NCI-H1436 treated with DMSO at 0.1 percent for 48 hours (cell line): ENCODE data around the gene MAPKAPK5.
A peak's percentile ranks its signal among the peaks of the same experiment; 100 is the strongest.
"Not testable (repeated sequence)": the region's sequence is repeated elsewhere in the genome, so short reads cannot be mapped to it uniquely, and the experiment has no call there.

Experiments used
- DNase-seq: peaks from one replicate; lab custom pipeline; 2025; lab: John Stamatoyannopoulos, UW

MAPKAPK5 gene, protein sequence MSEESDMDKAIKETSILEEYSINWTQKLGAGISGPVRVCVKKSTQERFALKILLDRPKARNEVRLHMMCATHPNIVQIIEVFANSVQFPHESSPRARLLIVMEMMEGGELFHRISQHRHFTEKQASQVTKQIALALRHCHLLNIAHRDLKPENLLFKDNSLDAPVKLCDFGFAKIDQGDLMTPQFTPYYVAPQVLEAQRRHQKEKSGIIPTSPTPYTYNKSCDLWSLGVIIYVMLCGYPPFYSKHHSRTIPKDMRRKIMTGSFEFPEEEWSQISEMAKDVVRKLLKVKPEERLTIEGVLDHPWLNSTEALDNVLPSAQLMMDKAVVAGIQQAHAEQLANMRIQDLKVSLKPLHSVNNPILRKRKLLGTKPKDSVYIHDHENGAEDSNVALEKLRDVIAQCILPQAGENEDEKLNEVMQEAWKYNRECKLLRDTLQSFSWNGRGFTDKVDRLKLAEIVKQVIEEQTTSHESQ

DNA sequence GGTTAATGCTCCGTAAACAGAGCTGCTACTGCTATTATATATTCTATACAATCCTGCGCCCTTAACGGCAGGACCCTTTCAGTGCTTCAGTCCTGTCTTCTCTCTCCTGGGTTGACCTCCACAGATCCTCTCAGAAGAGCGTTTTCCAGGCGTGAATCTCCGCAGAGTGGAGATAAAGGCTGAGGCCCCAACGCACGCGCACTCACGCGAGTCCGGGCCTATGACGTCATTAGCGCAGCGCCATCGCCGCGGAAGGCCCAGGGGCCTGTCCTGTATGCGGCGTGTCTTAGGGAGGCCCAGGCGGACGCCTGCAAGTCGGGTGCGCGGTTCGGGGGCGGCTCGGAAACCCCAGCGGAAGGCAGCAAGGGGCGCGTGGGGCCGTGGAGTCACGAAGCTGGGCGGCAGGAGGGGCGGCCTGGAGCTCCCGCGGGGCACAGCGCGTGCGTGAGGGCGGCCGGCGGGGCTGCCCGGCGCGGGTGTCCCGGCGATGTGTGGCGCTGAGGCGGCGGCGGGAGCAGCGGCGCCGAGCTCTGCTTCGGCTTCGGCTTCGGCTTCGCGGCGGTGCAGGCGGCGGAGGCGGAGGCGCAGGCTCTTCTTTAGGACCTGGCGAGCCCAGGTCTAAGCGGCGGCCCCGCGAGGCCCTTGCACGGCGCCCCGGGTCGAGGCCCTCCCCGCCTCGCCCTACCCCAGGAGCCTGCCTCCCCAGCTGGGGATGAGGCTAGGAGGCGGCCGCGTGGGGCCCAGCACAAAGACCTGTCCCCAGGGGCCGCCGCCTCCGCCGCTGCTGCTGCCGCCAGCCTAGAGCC lies at the start of gene MAPKAPK5:
Gene MAPKAPK5 (plus strand): TSS at position 479 of the 806 bp plus-strand sequence. CDS start 506 bp downstream, outside the sequence.
- peak; percentile 37 for DNase-seq

DNA sequence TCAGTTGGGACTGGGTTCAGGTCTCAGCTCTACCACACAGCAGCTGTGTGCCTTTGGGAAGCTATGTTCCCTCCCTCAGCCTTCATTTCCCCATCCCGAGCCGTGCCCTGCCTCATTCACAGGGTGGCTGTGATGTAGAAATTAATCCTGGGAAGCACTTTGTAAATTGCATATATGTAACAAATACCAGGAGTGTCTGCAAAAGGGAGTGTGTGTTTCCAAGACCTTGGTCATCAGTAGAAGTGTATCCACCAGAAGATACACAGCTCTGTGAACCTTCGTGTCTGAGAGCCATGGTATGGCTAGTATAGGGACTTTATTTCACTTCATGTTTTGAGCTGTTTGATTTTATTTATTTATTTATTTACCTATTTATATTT lies 49.2 kb upstream of the MAPKAPK5 start:
- DNase-seq, result no peak

DNA sequence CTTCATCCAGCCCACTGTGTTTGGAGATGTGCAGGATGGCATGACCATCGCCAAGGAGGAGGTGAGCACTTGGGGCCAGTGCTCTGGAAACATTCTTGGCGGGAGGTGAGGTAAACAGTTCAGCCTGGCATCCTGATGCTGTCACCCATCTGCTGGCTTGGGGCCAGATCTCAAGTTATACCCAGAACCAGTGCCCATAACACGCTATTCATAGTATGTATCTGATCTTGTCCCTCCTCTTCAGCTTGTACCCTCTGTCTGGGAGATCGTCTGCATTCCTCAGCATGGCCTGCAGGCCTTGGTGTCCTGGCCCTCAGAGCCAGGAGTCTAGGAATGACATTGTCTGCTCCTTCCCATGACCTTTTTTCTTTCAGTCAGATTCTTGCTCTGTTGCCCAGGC lies 43.8 kb upstream of the MAPKAPK5 start:
- no peak for DNase-seq

DNA sequence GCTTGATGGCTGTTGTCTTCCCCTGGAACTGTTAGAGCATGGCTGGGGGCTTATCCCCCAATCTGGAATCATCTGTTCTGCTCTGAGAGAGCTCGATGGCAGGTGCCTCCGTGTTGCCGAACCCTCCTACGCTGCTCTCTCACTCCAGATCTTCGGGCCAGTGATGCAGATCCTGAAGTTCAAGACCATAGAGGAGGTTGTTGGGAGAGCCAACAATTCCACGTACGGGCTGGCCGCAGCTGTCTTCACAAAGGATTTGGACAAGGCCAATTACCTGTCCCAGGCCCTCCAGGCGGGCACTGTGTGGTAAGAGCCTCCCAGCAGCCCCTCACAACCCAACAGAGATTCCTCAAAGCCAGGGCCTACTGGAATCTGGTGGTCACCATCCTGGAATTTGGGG lies 42.3 kb upstream of the MAPKAPK5 start:
- no peak for DNase-seq

DNA sequence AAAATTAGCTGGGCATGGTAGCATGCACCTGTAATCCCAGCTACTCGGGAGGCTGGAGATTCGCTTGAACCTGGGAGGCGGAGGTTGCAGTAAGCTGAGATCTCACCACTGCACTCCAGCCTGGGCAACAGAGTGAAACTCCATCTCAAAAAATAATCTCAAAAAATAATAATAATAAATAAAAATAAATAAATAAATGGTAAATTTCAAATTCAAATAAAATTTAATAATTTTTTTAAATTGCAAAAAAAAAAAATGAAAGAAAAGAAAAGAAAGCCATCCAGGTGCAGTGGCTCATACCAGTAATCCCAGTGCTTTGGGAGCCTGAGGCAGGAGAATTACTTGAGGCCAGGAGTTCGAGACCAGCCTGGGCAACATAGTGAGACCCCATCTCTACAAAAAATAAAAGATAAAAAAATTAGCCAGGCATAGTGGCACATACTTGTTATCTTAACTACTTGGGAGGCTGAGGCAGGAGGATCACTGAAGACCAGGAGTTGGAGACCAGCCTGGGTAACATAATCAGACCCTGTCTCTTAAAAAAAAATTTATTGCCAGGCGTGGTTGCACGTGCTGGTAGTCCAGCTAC lies 38.9 kb upstream of the MAPKAPK5 start:
- no peak for DNase-seq

DNA sequence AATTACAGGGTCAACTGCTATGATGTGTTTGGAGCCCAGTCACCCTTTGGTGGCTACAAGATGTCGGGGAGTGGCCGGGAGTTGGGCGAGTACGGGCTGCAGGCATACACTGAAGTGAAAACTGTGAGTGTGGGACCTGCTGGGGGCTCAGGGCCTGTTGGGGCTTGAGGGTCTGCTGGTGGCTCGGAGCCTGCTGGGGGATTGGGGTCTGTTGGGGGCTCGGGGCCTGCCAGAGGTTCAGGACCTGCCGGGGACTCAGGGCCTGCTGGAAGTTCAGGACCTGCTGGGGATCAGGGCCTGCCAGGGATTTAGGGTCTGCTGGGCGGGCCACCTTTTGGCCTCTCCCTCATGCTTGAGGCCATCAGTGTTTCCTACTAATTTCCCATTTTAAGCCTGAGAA lies 38.2 kb upstream of the MAPKAPK5 start:
- no peak for DNase-seq

DNA sequence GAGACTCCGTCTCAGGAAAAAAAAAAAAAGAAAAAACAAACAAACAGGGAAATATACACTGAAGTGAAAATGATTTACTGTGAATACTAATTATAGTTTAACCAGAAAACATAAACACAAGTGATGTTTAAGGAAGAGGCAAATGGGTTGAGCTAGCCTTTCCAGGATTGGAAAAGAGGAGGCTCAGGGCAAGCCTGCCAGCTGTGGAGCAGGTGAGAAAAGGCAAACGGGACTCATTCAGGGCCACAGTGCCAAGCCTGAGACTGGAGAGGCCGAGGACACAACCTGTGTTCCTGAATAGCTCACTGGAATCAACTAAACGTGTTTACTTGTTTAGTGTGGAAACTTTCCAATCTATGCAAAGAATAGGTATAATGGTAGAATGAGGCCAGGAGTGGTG lies 35.7 kb upstream of the MAPKAPK5 start:
- DNase-seq, result no peak

DNA sequence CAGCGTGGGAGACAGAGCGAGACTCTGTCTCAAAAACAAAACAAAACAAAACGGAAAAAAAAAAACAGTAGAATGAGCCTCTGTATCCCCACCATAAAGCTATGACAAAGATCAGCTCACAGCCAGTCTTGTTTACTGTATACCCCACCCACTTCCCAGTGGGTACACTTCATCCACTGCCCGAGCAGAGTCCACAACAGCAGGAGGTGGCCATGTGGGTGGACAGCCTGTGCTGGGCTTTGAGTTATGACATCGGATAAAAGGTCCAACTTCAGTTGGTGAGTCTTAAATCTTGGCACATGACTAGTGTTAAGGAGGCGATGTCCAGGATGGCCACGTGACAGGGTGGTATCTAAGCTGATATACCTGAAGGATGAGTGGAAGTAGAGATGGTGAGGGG lies 34.8 kb upstream of the MAPKAPK5 start:
- no peak for DNase-seq

DNA sequence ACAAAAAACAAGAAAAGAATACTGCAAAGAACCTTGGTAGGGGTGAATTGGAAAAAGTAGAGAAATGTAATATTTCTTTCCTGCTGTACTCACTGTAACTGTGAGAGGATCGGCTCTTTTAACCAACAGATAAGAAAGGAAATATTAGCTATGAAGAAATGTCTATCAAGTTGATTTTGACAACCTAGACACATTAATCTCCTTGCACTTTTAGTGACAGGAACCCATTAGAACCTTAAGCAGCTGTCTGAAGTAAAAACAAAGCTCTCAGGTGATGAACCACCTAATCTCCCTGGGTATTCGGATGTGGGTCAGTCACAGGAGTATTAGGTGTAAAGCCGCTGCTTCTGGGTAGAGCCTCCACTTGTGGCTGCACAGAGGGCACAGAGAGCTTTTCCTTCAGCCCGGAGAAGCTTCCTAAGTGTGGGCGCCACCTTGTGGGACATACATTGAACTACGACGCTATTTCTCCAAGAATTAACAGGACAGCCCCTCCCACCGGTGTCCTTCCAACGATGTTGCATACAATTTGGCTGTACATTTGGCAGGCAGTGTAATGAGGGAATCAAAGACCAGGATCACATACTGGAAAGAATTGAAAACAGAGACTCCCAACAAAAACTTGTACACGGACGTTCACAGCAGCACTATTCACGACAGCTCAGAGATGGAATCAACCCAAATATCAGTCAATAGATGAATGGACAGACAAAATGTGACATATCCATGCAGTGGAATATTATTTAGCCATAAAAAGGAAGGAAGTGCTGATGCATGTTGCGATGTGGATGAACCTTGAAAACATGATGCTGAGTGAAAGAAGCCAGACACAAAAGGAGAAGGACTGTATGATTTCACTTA lies 28.9 kb upstream of the MAPKAPK5 start:
- no peak for DNase-seq

DNA sequence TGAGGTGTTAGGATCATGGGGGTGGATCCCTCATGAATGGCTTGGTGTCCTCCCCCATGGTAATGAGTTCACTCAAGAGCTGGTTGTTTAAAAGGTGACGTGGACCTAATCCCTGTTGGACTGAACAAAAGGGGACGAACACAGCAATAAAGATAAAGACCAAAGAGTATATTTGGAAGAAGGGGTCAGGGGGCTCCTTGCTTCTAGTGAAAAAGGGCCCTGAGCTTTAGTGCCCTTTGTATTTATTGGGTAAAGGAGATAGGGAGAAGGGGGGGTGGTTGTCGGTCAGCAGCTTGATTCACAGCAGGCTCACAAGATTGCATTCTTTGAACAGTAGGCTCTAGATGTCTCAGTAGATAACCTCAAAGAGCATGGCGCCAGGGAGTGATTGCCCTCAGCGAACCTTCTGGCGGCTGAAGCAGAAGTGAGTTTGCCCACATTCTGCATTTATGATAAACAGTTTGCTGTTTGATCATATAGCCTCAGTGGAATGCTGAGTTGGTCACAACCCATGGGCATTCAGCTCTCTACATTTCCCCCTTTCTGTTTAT lies 25.9 kb upstream of the MAPKAPK5 start:
- no peak for DNase-seq

DNA sequence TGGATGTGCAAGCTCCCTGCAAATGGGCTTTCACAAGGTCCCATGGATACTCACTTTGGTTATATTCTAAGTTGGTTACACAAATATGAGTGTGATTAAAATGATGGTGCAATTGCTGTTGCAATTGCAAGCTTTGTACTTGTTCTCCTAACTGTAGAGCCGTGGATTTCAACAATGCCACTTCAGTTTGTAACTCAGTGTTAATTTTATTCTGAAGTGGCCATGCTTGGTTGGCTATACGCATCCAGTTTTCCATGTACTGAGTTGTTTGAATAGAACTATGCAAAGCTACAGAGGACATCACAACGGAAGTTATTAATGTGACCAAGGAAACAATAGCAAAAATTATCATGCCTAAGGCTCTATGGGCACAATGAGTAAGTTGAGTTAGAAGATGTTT lies 25.1 kb upstream of the MAPKAPK5 start:
- DNase-seq, result not testable (repeated sequence)

DNA sequence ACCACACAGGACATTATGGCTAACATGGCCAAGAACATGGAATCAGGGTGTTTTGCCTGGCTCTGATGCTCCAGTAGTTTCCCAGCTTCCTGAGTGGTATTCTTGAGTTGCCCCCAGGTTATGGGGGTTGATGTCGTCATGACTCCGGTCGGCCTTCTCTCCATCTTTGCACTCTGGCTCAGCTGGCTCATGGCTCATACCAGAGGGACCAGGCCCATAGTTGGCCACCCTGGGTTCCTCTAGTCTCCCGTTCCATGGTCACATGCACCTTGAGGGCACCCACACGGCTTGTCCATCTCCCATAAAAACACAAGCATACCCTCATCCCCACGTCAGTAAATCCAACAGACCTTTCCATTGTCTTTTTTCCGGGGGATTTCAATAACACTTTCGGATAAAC lies 23.7 kb upstream of the MAPKAPK5 start:
- no peak for DNase-seq

DNA sequence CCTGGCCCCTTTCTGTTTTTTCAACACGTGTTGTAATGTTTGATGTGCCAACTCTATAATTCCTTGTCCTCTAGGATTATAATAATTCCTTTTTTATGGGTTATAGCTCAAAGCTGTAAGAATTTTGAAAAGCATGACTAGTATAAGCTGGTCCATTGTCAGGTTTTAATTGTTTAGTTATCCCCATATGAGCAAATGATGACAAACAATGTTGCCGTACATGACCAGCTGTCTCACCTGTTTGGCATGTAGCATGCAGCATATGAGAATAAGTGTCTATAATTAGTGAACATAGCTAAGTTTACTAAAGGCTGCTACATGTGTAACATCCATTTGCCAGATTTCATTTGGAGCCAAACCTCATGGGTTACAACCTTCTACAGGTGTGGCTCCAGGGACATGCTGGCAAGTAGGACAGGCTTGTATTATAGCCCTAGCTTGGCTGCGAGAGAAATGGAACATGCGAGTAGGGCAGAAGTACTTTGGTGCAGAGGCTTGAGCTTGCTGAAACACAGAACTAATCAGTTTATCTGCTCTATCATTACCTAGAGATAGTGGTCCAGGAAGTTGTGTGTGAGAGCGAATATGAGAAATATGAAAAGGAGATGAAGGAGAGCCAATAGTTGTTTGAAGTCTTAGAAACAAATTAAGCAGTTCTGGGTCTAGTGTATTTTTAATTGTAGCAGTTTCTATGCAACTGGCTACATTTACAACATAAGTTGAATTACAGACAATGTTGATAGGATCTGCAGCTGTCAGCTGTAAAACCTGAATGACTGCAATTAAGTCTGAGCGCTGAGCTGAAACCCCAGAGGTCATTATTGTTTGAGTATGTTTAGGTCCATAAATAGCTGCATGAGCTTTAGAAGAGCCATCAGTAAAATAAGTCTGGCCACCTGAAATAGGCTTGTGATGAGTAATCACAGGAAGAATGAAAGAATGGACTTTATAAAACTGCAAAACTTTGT lies 22.6 kb upstream of the MAPKAPK5 start:
- DNase-seq, result peak; percentile 55

DNA sequence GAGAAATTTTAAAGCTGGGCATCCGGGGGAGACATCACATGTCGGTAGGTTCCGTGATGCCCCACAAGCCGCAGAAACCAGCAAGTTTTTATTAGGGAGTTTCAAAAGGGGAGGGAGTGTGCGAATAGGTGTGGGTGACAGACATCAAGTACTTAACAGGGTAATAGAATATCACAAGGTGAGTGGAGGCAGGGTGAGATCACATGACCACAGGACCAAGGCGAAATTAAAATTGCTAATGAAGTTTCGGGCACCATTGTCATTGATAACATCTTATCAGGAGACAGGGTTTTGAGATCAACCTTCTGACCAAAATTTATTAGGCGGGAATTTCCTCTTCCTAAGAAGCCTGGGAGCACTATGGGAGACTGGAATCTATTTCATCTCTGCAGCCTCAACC lies 21.2 kb upstream of the MAPKAPK5 start:
- not testable (repeated sequence) for DNase-seq

DNA sequence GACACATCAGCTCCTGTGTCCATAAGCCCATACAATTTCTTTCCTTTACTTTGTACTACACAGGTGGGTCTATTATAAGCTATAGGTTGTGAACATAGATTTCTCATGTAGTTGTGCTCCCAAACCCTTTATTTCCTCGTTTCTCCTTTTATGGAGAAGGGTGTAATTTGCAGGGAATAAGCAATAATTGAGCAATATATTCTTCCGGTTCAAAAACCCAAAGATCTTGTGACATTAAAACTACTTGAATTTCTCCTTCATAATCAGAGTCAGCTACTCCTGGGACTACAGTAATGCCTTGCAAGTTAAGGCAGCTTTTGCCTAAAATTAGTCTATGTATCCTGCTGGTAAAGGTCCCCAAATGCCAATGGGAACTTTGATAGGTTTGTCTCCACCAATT lies 19.1 kb upstream of the MAPKAPK5 start:
- no peak for DNase-seq

DNA sequence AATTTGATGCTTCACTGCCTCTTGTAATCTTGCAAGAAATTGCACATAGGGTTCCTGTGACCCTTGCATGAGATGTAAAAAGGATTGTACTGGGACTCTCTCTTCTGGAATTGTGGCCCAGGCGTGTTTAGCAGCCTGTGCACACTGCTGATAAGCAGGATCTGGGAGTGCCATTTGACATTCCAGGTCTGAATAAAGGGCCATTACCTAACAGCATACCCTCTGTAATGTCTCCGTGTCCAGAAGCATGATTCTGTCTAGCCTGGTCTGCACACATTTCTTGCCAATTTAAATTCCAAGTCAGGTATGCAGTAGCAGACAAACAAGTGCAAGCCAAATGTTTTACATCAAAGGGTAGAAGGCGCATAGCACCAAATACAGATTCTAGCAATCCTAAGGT lies 18.1 kb upstream of the MAPKAPK5 start:
- DNase-seq, result no peak

DNA sequence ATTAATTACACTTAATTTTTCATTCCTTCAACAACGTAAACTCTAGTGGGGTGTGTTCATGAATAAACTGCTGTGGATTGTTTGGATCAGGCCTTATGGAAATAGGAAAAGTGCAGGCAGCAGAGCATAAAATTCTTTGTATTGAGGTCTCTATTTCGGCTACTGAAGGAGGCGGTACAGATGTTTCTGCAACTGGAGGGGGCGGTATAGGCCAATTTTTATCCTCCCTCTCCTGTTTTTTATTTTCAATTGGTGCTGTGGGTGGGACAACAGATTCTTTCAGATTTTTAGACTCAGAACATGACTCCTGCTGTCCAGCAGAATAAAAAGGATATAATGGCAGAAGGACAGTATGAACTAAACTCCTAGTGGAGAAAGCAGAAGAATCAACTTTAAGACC lies 17.7 kb upstream of the MAPKAPK5 start:
- not testable (repeated sequence) for DNase-seq

DNA sequence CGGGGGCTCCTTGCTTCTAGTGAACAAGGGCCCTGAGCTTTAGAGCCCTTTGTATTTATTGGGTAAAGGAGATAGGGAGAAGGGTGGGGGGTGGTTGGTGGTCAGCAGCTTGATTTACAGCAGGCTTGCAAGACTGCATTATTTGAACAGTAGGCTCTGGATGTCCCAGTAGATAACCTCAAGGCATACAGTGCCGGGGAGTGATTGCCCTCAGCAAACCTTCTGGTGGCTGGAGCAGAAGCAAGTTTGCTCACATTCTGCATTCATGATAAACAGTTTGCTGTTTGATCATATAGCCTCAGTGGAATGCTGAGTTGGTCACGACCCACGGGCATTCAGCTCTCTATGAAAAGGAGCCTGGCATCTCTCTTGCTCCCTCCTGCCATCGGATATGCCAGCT lies 16.5 kb upstream of the MAPKAPK5 start:
- DNase-seq, result no peak

DNA sequence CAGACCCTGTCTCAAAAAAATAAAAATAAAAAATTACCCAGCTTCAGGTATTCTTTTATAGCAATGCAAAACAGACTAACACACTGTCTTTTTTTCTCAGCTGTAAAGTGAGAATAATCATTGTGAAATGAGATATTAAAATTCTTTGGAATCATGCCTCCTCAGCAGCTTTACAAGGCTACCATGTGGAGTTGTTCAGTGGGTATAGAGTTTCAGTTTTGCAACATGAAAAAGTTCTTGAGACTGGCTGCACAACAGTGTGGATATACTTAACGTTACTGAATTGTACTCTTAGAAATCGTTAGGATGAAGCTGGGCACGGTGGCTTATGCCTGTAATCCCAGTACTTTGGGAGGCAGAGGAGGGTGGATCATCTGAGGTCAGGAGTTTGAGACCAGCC lies 15.7 kb upstream of the MAPKAPK5 start:
- no peak for DNase-seq

DNA sequence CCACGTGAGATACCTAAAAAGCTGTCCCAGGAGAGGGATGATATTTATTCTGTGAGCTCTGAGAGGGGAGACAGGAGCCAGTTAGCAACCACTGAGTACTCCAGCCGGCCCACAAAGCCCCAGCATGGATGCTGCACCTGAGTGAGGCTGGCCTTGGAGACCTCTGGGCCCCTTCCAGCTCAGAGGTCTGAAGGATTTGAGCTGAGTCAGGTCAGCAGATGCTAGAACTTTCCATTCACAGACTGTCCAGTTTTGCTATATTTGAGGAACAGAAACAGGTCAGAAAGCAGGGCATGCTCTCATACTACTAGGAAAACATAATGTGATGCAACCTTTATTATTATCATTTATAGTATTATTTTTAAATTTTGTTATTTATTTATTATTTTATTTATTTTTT lies 15.0 kb upstream of the MAPKAPK5 start:
- DNase-seq, result no peak
